Naive B cell (primary cell): ENCODE measurements around the gene FLVCR1. TPM values are rescaled to one million over a fixed set of nuclear protein-coding genes. Genes with fewer than 3 reads are reported as not detected.
A peak's percentile ranks its signal among the peaks of the same experiment; 100 is the strongest.

Source experiments
- ATAC-seq, 2 donors: fragments of 150-1000 bp; cut with Tn5 transposase; 2 replicates each; pipeline ENCODE4 v1.10.0; 2021; ENCODE audit warnings: low read depth in 2 of 2, mild to moderate bottlenecking in 2 of 2, moderate library complexity in 2 of 2
- DNase-seq: peaks from one replicate; pipeline ENCODE4 v3.0.0; 2022
- H3K27ac Mint-ChIP-seq, 6 donors: one replicate each; pipeline ENCODE4 v1.8.0; 2020 to 2022; ENCODE audit warnings: mild to moderate bottlenecking in 6 of 6, mixed read lengths in 6 of 6, moderate library complexity in 5 of 6, inconsistent platforms in 2 of 6
- H3K27me3 Mint-ChIP-seq, 3 donors: one replicate each; pipeline ENCODE4 v1.8.0; 2021 to 2022; ENCODE audit warnings: mixed read lengths in 3 of 3, mild to moderate bottlenecking in 1 of 3
- H3K36me3 Mint-ChIP-seq, 2 donors: one replicate each; pipeline ENCODE4 v1.8.0; 2020 to 2022; ENCODE audit warnings: mixed read lengths in 2 of 2, inconsistent platforms in 1 of 2, mild to moderate bottlenecking in 1 of 2
- H3K4me1 Mint-ChIP-seq, 3 donors: one replicate each; pipeline ENCODE4 v1.8.0; 2020 to 2022; ENCODE audit warnings: mixed read lengths in 3 of 3, inconsistent platforms in 1 of 3, mild to moderate bottlenecking in 1 of 3, moderate library complexity in 1 of 3
- H3K4me3 Mint-ChIP-seq, 8 donors: one replicate each; pipeline ENCODE4 v1.8.0; 2020 to 2022; ENCODE audit warnings: mild to moderate bottlenecking in 8 of 8, mixed read lengths in 8 of 8, moderate library complexity in 8 of 8, inconsistent platforms in 2 of 8
- H3K9me3 Mint-ChIP-seq, 7 donors: one replicate each; pipeline ENCODE4 v1.8.0; 2020 to 2022; ENCODE audit warnings: mixed read lengths in 7 of 7, mild to moderate bottlenecking in 5 of 7, inconsistent platforms in 2 of 7, moderate library complexity in 1 of 7
- polyA plus RNA-seq, 6 donors: library from polyadenylated mRNA; unstranded; fragments of 300-500 nt; fragmentation: Illumina TruSeq; gene quantifications; one replicate each; pipeline ENCODE4 v1.2.3, GENCODE V29; 2021; ENCODE audit warnings: low read depth in 6 of 6

The FLVCR1 gene
- polyA plus RNA-seq, 6 donors from 2014 or later: 1.0 to 4.6 (median 2.5) TPM

GRCh38 chr1:212945463-212946160, 87.5 kb downstream of the FLVCR1 start:
- no peak overlapping the region for H3K4me3 Mint-ChIP-seq
- peaks cover 0 to 7% (median 6%) of the 10 kb centered on the region in 3 donors for H3K27me3 Mint-ChIP-seq
- H3K27ac Mint-ChIP-seq: peak overlapping the region in 5 of 6 donors; percentile 28 to 78 (median 35)
- peaks cover 0 to 5% of the 10 kb centered on the region in 2 donors for H3K36me3 Mint-ChIP-seq
- no peak for DNase-seq
- H3K4me1 Mint-ChIP-seq: peaks cover 30 to 51% (median 34%) of the 10 kb centered on the region in 3 donors
- peaks cover 0 to 5% (median 0%) of the 10 kb centered on the region in 7 donors for H3K9me3 Mint-ChIP-seq
- ATAC-seq: no peak

- no peak for ATAC-seq
- Mint-ChIP-seq H3K4me3 (peak overlapping the region in 1 of 8 donors; percentile 59), H3K4me1 (peaks cover 34 to 55% (median 44%) of the 10 kb centered on the region in 3 donors), H3K9me3 (peaks cover 0 to 2% (median 0%) of the 10 kb centered on the region in 7 donors), H3K27me3 (peaks cover 3 to 11% (median 6%) of the 10 kb centered on the region in 3 donors), H3K36me3 (no peaks in the 10 kb centered on the region), H3K27ac (peak overlapping the region in 3 of 6 donors; percentile 34 to 84 (median 53))
- no peak for DNase-seq
Measured at GRCh38 chr1:212946872-212947271, 88.8 kb downstream of the FLVCR1 start.

Other genes starting within 250 kb of the FLVCR1 start
- 1 to 10 TPM in 1 of 6 donors, under 1 TPM in 4, not detected in 1; 0.35 to 1.0 (median 0.76) TPM for gene ATF3, start 249.5 kb upstream of the FLVCR1 start, polyA plus RNA-seq
- not detected for gene BATF3, start 158.4 kb upstream of the FLVCR1 start, polyA plus RNA-seq
- gene NSL1, start 66.5 kb upstream of the FLVCR1 start, polyA plus RNA-seq: 100 to 1,000 TPM in 1 of 6 donors, 10 to 100 TPM in 5; 72.1 to 103 (median 81.0) TPM
- 10 to 100 TPM; 38.3 to 50.6 (median 41.9) TPM for gene TATDN3, start 66.4 kb upstream of the FLVCR1 start, polyA plus RNA-seq
- gene SPATA45, start 10.6 kb upstream of the FLVCR1 start, polyA plus RNA-seq: not detected
- under 1 TPM in 4 of 6 donors, not detected in 2; 0.06 to 0.51 (median 0.09) TPM for gene VASH2, start 92.3 kb downstream of the FLVCR1 start, polyA plus RNA-seq
- 10 to 100 TPM; 24.5 to 43.0 (median 31.9) TPM for gene ANGEL2, start 157.6 kb downstream of the FLVCR1 start, polyA plus RNA-seq
- 10 to 100 TPM in 1 of 6 donors, 1 to 10 TPM in 5; 5.2 to 13.1 (median 7.5) TPM for gene RPS6KC1, start 193.0 kb downstream of the FLVCR1 start, polyA plus RNA-seq